Endothelial cell of umbilical vein (primary cell): Measurements from ENCODE around the gene ARHGEF6.

Source experiments
- GATA2 ChIP-seq: IDR thresholded peaks from 2 replicates; pipeline ENCODE4 v1.7.0; 2011; ENCODE audit warnings: low read depth, mild to moderate bottlenecking, moderate library complexity, mixed read lengths, low read length; ENCODE audit not compliant: insufficient read length, insufficient read depth
- POLR2AphosphoS5 ChIP-seq: IDR thresholded peaks from 2 replicates; pipeline ENCODE4 v1.6.1; 2012; ENCODE audit warnings: low read depth, mild to moderate bottlenecking, control low read depth, low read length, moderate library complexity; ENCODE audit not compliant: insufficient read depth

- TF ChIP-seq GATA2 (no peak), POLR2AphosphoS5 (no peak)
Observed at GRCh38 chrX:136802515-136802914, 21.8 kb upstream of the ARHGEF6 start.
